GM12873 (cell line): ENCODE data around the gene TAF5L.

Experiments
- CTCF ChIP-seq: IDR thresholded peaks from 2 replicates; pipeline ENCODE4 v1.5.1; 2012; ENCODE audit warnings: low read depth, mild to moderate bottlenecking, moderate library complexity, low read length, control low read depth; ENCODE audit not compliant: insufficient read depth; ENCODE audit errors: missing control alignments

Gene TAF5L

GRCh38 chr1:229574679-229575442 is 51.1 kb downstream of the TAF5L start:
- no peak for TF ChIP-seq CTCF

- no peak for TF ChIP-seq CTCF
These were observed 53.6 kb downstream of the TAF5L start for GRCh38 chr1:229572286-229572685.

GRCh38 chr1:229570891-229571516 is 54.9 kb downstream of the TAF5L start:
- TF ChIP-seq CTCF: no peak

GRCh38 chr1:229570305-229570704 is 55.6 kb downstream of the TAF5L start:
- no peak for TF ChIP-seq CTCF

GRCh38 chr1:229567109-229567868 is 58.6 kb downstream of the TAF5L start:
- no peak for TF ChIP-seq CTCF

GRCh38 chr1:229563701-229564100 is 62.2 kb downstream of the TAF5L start:
- no peak for TF ChIP-seq CTCF

- TF ChIP-seq CTCF: no peak
These were observed 62.7 kb downstream of the TAF5L start for GRCh38 chr1:229563241-229563640.
